Neural progenitor cell (in vitro differentiated cells): Measurements from ENCODE around the gene BICDL1.

Experiments used
- CTCF ChIP-seq: fragments of 200-600 bp; sonication (generic); IDR thresholded peaks from 2 replicates; pipeline ENCODE4 v1.5.1; 2017; ENCODE audit warnings: antibody characterized with exemption, mild to moderate bottlenecking
- EZH2 ChIP-seq: fragments of 200-600 bp; sonication (generic); IDR thresholded peaks from 2 replicates; pipeline ENCODE4 v1.6.1; 2017; ENCODE audit warnings: antibody characterized with exemption, mild to moderate bottlenecking, moderate library complexity
- EZH2phosphoT487 ChIP-seq: fragments of 200-600 bp; sonication (generic); IDR thresholded peaks from 2 replicates; pipeline ENCODE4 v1.6.1; 2017; ENCODE audit warnings: antibody characterized with exemption

- TF ChIP-seq EZH2phosphoT487 = no peak
- no peak for TF ChIP-seq CTCF
- no peak for TF ChIP-seq EZH2
Observed at GRCh38 chr12:119998471-119999245, 9.6 kb downstream of the BICDL1 start.
